CD4-positive, alpha-beta T cell treated with Interleukin-6 at 100 ng/mL for 8 hours (primary cell): Measurements from ENCODE around the gene TOR1AIP2.

Source experiments
- DNase-seq: peaks from one replicate; pipeline ENCODE4 v3.0.0-alpha.2; 2020; ENCODE audit warnings: mixed read lengths, low spot score

TOR1AIP2 gene

DNA sequence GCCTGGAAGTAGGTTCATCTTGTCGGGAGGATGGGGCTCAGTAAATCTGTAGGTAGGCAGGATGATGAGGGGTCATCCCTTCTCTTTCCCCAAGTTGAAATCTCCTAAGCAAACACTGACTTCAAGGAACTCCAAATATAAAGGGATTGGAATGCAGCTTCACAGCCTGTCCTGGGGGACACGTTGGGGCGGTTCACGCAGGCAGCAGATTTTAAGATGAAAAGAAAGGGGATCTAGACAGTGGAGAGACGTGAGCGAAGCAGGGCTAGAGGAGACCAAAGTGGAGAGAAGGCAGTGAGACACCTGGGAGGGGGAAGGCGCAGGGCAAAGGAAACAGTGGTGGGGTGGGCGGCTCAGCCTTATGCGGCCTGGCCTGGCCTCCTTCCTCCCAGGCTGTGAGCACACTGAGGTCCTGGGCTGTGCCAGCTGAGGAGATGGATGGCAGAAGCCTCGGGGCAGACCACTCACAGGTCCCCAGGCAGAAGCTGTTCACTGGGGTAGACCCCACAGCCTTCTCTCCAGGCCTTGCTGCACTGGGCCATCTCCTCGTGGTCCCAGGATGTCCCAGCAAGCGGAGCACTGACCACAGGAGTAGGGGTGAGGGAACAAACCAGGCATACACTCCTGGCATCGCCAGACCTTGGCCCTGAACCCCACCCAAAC lies 51.7 kb downstream of the TOR1AIP2 start:
- DNase-seq, result no peak

DNA sequence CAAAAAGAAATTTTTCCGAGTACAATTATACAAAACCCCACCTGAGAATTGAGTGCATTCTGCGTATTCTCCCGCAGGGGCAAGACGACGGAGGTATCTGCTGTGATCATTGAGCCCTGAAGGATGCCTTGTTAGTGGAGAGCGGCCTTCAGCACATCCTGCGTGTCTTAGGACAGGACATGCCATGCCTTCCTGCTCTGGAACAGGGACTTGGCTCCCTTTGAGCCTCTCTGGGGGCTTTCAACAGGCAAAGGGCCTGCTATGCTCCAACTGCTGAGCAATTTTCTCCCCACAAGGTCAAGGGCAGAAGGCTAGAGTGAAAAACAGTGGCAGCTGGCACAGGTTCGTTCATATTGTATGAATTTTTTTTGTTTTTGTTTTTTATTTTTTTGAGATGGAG lies 52.4 kb downstream of the TOR1AIP2 start:
- no peak for DNase-seq

DNA sequence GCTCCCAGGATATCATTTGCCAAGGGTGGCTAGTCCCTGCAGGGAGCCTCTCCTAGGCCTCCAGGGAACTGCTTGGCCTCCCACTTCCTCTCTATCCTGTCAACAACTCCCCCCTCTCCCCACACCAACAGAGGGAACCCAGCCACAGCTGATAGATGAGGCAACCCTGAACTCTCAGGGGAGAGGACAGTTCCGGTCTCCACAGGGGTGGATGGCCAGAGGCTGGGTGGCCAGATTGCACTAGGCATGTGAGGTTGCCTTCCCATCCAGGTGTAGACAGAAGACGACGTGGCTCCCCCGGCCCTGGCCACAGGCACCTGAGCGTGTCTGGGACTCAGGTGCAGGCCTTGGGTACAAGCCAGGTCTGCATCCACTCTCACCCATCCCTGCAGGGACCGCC lies 53.3 kb downstream of the TOR1AIP2 start:
- no peak for DNase-seq

GRCh38 chr1:179823693-179824092 lies 53.9 kb downstream of the TOR1AIP2 start:
- no peak for DNase-seq

DNA sequence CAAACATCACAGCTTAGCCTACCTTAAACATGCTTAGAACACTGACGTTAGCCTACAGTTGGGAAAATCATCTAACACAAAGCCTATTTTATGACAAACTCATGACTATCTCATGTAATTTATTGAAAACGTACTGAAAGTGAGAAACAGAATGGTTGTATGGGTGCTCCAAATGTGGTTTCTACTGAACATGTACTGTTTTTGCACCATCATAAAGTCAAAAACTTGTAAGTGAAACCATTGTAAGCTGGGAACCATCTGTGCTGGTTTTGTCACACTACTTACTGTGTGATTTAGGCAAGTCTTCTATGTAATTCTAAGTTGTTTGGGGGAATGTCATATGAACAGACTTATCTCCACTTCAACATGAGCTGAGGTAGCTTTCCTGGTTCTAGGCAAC lies 55.5 kb downstream of the TOR1AIP2 start:
- DNase-seq, result no peak

GRCh38 chr1:179821524-179821923 lies 56.1 kb downstream of the TOR1AIP2 start:
- no peak for DNase-seq

DNA sequence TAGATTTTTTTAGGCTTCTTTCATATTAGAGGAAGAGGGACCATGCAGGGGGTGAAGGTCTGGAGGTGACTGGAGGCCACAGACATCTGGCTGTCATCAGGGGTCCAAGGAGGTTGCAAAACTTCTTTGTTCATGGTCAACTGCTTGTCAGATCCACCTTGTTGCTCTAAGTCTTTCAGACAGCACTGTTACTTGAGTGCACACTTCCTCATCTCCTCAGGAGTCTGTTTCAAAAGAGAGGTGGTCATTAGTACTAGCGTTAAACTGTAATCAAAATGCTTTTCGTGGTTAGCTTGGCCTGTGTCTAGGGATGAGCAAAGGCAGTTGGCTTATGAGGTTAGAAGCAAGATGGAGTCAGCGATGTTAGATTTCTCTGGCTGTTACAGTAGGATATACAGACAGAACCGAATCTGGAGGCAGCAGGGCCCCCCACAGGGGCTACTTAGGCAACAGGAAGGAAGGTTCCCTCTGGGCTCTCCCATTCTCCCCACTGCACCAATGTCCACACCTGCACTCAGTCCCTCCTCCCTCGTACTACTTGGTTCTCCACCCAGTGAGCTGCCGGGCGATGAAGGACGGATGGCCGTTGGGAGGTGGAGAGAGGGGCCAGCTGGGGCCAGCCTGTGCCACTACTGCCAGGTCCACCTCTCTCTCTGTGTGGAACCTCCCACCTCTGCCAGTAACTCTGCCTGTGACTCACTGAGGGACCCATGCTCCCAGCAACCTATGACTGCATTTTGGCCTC lies 57.2 kb downstream of the TOR1AIP2 start:
- DNase-seq, result no peak

GRCh38 chr1:179818743-179819173 lies 58.8 kb downstream of the TOR1AIP2 start:
- no peak for DNase-seq

DNA sequence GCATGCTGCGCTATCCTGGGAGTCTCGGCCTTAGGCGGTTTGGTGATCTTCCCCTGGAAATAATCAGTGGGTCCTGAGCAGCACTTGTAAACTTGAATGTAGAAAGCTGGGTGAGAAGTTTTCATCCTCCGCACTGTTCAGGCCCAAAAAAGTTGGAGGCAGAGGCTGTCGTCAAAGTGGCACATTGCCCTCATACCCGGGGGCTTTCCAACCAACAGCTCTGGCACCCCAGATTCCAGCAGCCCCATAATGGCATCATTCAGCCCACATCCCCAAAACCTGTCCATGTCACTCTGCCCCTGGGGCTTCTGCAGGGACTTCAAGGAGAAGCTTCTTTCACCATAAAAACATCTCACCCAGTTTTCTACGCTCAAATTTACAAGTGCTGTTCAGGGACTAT lies 59.3 kb downstream of the TOR1AIP2 start:
- no peak for DNase-seq

GRCh38 chr1:179817789-179818188 lies 59.8 kb downstream of the TOR1AIP2 start:
- DNase-seq, result no peak

DNA sequence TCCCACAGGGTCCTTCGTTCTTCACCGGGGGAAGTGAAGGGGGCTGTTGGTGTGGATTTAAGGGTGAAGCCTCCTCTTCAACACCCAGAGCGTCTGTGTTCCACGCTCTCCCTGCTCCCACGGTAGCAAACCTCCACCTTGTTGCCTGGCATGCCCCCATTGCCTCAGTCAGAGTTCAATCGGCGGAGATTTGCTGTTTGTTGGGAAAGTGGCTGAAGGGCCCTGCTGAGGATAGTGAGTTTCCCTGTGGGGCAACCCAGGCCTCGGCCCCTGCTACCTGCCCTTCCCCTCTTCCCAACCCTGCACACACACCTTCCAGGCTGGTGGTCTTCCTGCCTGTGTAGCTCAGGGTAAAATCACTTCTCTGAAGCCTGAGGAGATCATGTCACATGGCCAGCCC lies 60.5 kb downstream of the TOR1AIP2 start:
- no peak for DNase-seq

- DNase-seq, result no peak
Measured at GRCh38 chr1:179816196-179816960, 61.2 kb downstream of the TOR1AIP2 start.

GRCh38 chr1:179815641-179816040 lies 62.0 kb downstream of the TOR1AIP2 start:
- DNase-seq, result no peak

GRCh38 chr1:179814546-179814838 lies 63.1 kb downstream of the TOR1AIP2 start:
- no peak for DNase-seq

DNA sequence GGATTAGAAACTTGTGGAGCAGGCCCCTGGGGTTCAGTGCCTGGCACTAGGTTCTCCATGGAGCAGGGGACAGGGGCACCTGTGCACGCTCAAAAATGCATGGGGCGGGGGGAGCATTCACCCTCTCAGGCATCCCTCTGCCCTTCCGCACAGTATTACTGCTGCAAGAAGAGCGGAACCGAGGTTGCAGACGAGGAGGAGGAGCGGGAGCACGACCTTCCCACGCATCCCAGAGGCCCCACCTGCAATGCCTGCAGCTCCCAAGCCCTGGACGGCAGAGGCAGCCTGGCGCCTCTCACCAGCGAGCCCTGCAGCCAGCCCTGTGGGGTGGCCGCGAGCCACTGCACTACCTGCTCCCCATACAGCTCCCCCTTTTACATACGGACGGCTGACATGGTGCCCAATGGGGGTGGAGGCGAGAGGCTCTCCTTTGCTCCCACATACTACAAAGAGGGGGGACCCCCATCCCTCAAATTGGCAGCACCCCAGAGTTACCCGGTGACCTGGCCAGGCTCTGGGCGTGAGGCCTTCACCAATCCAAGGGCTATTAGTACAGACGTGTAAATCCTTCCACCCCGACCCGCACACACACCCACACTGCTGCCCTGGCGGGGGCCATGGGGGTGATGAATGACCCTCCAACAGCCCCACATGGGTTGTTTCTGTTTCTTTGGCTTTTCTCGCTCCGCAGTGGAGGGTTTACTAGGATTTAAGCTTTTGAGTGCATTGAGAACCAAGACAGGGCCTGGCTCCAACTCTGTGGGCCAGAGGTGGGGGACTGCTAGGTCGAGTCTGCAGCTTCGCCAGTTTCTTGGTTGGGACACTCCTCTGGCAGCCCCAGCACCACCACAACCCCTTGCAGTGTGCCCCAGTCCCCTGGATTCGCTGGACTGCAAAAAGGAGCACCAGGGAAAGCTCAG lies 63.7 kb downstream of the TOR1AIP2 start:
- no peak for DNase-seq

DNA sequence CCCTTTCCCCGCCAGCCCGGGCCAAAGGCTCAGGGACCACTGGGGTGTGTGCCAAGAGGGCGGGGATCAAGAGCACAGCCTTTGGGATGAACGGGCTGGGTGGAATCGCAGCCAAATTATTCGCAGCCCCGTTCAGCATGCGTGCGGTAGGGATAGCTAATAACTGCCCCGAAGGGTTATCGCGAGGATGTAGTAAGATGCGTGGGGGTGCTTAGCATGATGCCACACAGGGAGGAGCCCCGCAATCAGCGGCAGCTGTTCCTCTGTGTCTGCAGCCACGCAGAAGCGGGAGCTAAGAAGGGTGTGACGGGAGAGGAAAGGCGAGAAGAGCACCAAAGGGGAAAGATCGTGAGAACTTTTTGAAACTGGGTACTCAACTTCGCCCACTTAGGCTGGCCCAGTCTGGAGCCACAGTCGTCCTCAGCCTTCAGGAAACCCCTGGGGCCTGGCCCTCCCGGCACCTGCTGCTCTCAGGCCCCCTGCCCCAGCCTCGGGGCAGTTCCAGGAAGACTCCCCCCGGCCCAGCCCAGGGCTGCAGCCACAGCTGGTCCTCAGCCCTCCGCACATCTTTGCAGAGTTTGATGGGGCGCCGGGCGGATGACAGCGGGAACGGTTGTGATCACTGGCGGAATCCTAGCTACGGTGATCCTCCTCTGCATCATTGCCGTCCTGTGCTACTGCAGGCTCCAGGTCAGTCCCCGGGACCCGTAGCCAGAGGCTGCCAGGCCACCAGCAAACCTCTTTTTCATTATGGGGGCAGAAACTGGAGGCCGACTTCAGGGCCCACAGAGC lies 64.9 kb downstream of the TOR1AIP2 start:
- no peak for DNase-seq

DNA sequence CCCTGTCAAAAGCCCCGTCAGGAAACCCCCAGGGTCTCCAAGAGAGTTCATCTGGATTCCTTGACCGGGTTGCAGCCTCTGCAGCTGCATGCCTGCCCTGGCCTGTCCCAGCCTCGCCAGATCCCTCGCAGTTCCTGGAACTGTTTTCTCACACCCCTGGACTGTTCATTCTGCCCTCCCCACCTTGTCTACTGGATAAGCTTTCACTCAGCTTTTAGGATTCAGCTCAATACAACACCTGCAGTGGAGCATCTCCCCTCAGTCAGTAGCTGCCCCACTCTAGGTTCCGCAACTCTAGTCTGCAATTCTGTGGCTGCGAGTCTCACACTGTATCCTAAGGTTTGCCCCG lies 67.3 kb downstream of the TOR1AIP2 start:
- no peak for DNase-seq

- DNase-seq, result peak; percentile 69
Measured at GRCh38 chr1:179809506-179810366, 67.9 kb downstream of the TOR1AIP2 start.

GRCh38 chr1:179808503-179808902 lies 69.1 kb downstream of the TOR1AIP2 start:
- DNase-seq, result no peak

DNA sequence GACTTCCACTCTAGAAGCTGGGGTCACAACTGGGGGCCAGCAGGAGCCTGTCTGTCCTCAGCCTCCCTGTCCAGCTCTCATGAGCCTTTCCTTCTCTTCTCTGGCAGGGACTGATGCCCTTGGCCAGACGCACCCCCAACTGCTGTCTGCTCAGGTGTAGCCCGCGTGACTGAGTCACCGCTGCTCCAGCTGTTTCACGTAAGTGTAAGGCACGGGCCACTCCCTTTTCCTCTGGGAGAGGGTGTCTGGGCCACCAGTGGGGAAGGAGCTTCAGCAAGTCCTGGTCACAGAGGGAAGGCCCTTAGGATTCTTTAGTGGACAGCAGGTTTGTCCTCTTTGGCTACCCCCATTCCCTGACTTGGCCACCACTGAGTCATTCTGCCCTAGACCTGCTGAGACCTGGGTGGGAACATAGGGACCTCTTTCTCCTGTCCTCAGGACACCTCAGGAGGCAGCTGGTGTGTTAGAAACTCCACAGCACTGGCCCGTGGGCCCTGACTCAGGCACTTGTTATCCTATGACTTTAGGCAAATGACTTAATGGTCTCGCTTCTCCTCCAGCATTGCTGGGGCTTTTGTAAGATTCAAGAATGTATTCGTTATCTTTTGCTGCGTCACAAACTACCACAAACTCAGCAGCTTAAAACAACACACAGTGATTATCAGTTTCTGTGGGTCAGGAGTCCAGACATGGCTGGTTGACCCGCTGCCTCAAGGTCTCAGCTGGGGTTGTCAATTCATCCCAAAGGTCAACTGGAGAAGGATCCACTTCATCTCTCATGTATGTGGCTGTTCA lies 69.7 kb downstream of the TOR1AIP2 start:
- no peak for DNase-seq
